GM23338 (cell line): Measurements from ENCODE around the gene PIK3C2G.

Experiments
- CREB1 ChIP-seq: fragments of 250-450 bp; sonication (Bioruptor Pico); IDR thresholded peaks from 2 replicates; pipeline ENCODE4 v1.5.0; 2020; ENCODE audit warnings: low read depth, mild to moderate bottlenecking, moderate library complexity
- EZH2 ChIP-seq: fragments of 200-600 bp; sonication (generic); IDR thresholded peaks from one replicate; pipeline ENCODE4 v1.8.0; 2017; ENCODE audit warnings: antibody characterized with exemption, mild to moderate bottlenecking, low read depth; ENCODE audit not compliant: unreplicated experiment
- EZH2phosphoT487 ChIP-seq: fragments of 200-600 bp; sonication (generic); IDR thresholded peaks from one replicate; pipeline ENCODE4 v1.8.1; 2018; ENCODE audit warnings: antibody characterized with exemption; ENCODE audit not compliant: unreplicated experiment
- JUNB ChIP-seq: IDR thresholded peaks from one replicate; pipeline ENCODE4 v1.6.1; 2016; ENCODE audit warnings: antibody characterized with exemption; ENCODE audit not compliant: unreplicated experiment
- NANOG ChIP-seq: IDR thresholded peaks from 2 replicates; pipeline ENCODE4 v1.6.1; 2016; ENCODE audit warnings: antibody characterized with exemption, borderline replicate concordance
- POLR2AphosphoS5 ChIP-seq: IDR thresholded peaks from 2 replicates; pipeline ENCODE4 v1.6.1; 2016; ENCODE audit warnings: antibody characterized with exemption, low read depth
- REST ChIP-seq: IDR thresholded peaks from one replicate; pipeline ENCODE4 v1.6.1; 2018; ENCODE audit warnings: antibody characterized with exemption; ENCODE audit not compliant: unreplicated experiment
- ZNF114 ChIP-seq: fragments of 250-450 bp; sonication (Bioruptor Pico); IDR thresholded peaks from 2 replicates; pipeline ENCODE4 v1.5.0; 2020; ENCODE audit warnings: mild to moderate bottlenecking, moderate library complexity
- TF ChIP-seq, protein P1 (sequence below), 2 experiments: fragments of 200-600 bp in 1 of 2; sonication (generic) in 1 of 2; conservative IDR thresholded peaks; 2 replicates each; pipeline versions ENCODE4 v1.5.1 to v1.6.1; 2016 to 2017; ENCODE audit warnings: antibody characterized with exemption in 2 of 2, low read depth in 2 of 2, mild to moderate bottlenecking in 2 of 2, moderate library complexity in 1 of 2
- TF ChIP-seq, protein P2 (sequence below): IDR thresholded peaks from 2 replicates; pipeline ENCODE4 v1.6.1; 2016; ENCODE audit warnings: antibody characterized with exemption
- TF ChIP-seq, protein P3 (sequence below): fragments of 250-450 bp; sonication (Bioruptor Pico); IDR thresholded peaks from 2 replicates; pipeline ENCODE4 v1.5.0; 2020; ENCODE audit warnings: mild to moderate bottlenecking, moderate library complexity

DNA sequence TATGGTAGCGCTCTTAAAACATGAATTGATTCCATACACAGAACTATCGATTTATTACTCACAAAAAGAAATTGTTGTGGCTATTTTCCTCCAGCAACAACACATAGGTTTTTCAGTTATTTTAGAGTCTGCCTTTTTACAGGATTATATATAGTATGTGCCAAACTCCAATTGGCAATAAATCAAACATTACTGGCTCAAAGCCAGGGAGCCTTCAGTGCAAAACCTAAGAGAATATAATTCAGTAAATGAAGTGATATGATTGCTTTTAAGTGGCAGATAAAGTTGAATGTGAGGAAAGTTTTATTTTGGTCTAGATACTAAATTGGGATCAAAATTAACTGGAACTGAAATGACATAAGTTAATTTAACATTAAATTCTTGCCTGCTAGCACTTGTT, 234.8 kb downstream of the PIK3C2G start:
- TF ChIP-seq, protein P1, sequence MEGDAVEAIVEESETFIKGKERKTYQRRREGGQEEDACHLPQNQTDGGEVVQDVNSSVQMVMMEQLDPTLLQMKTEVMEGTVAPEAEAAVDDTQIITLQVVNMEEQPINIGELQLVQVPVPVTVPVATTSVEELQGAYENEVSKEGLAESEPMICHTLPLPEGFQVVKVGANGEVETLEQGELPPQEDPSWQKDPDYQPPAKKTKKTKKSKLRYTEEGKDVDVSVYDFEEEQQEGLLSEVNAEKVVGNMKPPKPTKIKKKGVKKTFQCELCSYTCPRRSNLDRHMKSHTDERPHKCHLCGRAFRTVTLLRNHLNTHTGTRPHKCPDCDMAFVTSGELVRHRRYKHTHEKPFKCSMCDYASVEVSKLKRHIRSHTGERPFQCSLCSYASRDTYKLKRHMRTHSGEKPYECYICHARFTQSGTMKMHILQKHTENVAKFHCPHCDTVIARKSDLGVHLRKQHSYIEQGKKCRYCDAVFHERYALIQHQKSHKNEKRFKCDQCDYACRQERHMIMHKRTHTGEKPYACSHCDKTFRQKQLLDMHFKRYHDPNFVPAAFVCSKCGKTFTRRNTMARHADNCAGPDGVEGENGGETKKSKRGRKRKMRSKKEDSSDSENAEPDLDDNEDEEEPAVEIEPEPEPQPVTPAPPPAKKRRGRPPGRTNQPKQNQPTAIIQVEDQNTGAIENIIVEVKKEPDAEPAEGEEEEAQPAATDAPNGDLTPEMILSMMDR (conservative IDR thresholded peaks at IDR 0.05; ENCODE audit: low read depth in 2 of 2): no peak
- TF ChIP-seq NANOG (no peak), EZH2phosphoT487 (no peak), POLR2AphosphoS5 (no peak), EZH2 (no peak), JUNB (no peak), REST (no peak), CREB1 (CRISPR knock-in tag) (no peak), ZNF114 (CRISPR knock-in tag) (no peak)
- TF ChIP-seq, protein P2, sequence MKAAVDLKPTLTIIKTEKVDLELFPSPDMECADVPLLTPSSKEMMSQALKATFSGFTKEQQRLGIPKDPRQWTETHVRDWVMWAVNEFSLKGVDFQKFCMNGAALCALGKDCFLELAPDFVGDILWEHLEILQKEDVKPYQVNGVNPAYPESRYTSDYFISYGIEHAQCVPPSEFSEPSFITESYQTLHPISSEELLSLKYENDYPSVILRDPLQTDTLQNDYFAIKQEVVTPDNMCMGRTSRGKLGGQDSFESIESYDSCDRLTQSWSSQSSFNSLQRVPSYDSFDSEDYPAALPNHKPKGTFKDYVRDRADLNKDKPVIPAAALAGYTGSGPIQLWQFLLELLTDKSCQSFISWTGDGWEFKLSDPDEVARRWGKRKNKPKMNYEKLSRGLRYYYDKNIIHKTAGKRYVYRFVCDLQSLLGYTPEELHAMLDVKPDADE: no peak
- TF ChIP-seq, protein P3, sequence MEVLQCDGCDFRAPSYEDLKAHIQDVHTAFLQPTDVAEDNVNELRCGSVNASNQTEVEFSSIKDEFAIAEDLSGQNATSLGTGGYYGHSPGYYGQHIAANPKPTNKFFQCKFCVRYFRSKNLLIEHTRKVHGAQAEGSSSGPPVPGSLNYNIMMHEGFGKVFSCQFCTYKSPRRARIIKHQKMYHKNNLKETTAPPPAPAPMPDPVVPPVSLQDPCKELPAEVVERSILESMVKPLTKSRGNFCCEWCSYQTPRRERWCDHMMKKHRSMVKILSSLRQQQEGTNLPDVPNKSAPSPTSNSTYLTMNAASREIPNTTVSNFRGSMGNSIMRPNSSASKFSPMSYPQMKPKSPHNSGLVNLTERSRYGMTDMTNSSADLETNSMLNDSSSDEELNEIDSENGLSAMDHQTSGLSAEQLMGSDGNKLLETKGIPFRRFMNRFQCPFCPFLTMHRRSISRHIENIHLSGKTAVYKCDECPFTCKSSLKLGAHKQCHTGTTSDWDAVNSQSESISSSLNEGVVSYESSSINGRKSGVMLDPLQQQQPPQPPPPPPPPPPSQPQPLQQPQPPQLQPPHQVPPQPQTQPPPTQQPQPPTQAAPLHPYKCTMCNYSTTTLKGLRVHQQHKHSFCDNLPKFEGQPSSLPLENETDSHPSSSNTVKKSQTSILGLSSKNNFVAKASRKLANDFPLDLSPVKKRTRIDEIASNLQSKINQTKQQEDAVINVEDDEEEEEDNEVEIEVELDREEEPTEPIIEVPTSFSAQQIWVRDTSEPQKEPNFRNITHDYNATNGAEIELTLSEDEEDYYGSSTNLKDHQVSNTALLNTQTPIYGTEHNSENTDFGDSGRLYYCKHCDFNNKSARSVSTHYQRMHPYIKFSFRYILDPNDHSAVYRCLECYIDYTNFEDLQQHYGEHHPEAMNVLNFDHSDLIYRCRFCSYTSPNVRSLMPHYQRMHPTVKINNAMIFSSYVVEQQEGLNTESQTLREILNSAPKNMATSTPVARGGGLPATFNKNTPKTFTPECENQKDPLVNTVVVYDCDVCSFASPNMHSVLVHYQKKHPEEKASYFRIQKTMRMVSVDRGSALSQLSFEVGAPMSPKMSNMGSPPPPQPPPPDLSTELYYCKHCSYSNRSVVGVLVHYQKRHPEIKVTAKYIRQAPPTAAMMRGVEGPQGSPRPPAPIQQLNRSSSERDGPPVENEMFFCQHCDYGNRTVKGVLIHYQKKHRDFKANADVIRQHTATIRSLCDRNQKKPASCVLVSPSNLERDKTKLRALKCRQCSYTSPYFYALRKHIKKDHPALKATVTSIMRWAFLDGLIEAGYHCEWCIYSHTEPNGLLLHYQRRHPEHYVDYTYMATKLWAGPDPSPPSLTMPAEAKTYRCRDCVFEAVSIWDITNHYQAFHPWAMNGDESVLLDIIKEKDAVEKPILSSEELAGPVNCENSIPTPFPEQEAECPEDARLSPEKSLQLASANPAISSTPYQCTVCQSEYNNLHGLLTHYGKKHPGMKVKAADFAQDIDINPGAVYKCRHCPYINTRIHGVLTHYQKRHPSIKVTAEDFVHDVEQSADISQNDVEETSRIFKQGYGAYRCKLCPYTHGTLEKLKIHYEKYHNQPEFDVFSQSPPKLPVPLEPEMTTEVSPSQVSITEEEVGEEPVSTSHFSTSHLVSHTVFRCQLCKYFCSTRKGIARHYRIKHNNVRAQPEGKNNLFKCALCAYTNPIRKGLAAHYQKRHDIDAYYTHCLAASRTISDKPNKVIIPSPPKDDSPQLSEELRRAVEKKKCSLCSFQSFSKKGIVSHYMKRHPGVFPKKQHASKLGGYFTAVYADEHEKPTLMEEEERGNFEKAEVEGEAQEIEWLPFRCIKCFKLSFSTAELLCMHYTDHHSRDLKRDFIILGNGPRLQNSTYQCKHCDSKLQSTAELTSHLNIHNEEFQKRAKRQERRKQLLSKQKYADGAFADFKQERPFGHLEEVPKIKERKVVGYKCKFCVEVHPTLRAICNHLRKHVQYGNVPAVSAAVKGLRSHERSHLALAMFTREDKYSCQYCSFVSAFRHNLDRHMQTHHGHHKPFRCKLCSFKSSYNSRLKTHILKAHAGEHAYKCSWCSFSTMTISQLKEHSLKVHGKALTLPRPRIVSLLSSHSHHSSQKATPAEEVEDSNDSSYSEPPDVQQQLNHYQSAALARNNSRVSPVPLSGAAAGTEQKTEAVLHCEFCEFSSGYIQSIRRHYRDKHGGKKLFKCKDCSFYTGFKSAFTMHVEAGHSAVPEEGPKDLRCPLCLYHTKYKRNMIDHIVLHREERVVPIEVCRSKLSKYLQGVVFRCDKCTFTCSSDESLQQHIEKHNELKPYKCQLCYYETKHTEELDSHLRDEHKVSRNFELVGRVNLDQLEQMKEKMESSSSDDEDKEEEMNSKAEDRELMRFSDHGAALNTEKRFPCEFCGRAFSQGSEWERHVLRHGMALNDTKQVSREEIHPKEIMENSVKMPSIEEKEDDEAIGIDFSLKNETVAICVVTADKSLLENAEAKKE: no peak
